ENCODE data around the gene HYI.
"Not testable (repeated sequence)": the region's sequence is repeated elsewhere in the genome, so short reads cannot be mapped to it uniquely, and the experiment has no call there.

HYI gene

GRCh38 chr1:43465505-43466067, 11.9 kb upstream of the HYI start:
- H3K4me1 ChIP-seq (ENCODE audit: control insufficient read depth, insufficient read depth, low read length), result no peaks in the 10 kb centered on the region
- no peaks in the 10 kb centered on the region for H3K27me3 ChIP-seq (ENCODE audit: control insufficient read depth, insufficient read depth, low read length, poor library complexity, severe bottlenecking)
- no peak overlapping the region for H3K27ac ChIP-seq (ENCODE audit: insufficient read depth, low read depth, low read length, poor library complexity, severe bottlenecking)
- H3K9me3 ChIP-seq (ENCODE audit: control insufficient read depth, low read length), result no peaks in the 10 kb centered on the region
- WGBS, 2 experiments, result 86 to 88% methylated on average over 3 of the region's 3 CpGs
- no peaks in the 10 kb centered on the region for H3K36me3 ChIP-seq (ENCODE audit: control insufficient read depth, insufficient read depth, low read length)
- no peak overlapping the region for H3K4me3 ChIP-seq (ENCODE audit: insufficient read depth, low read depth, low read length)

- no peaks in the 10 kb centered on the region for H3K27me3 ChIP-seq (ENCODE audit: control insufficient read depth, insufficient read depth, low read length, poor library complexity, severe bottlenecking)
- no peaks in the 10 kb centered on the region for H3K9me3 ChIP-seq (ENCODE audit: control insufficient read depth, low read length)
- no peaks in the 10 kb centered on the region for H3K4me1 ChIP-seq (ENCODE audit: control insufficient read depth, insufficient read depth, low read length)
- H3K4me3 ChIP-seq (ENCODE audit: insufficient read depth, low read depth, low read length), result no peak overlapping the region
- no peaks in the 10 kb centered on the region for H3K36me3 ChIP-seq (ENCODE audit: control insufficient read depth, insufficient read depth, low read length)
- no peak overlapping the region for H3K27ac ChIP-seq (ENCODE audit: insufficient read depth, low read depth, low read length, poor library complexity, severe bottlenecking)
- WGBS, 2 experiments, result 89 to 93% methylated on average over 13 of the region's 13 CpGs
Observed at GRCh38 chr1:43464681-43465504, 11.2 kb upstream of the HYI start.

GRCh38 chr1:43463479-43463878, 9.7 kb upstream of the HYI start:
- H3K4me3 ChIP-seq (ENCODE audit: insufficient read depth, low read depth, low read length), result no peak overlapping the region
- WGBS, 2 experiments, result 93 to 94% methylated on average over 2 of the region's 2 CpGs
- H3K4me1 ChIP-seq (ENCODE audit: control insufficient read depth, insufficient read depth, low read length), result no peaks in the 10 kb centered on the region
- no peaks in the 10 kb centered on the region for H3K36me3 ChIP-seq (ENCODE audit: control insufficient read depth, insufficient read depth, low read length)
- H3K9me3 ChIP-seq (ENCODE audit: control insufficient read depth, low read length), result no peaks in the 10 kb centered on the region
- no peaks in the 10 kb centered on the region for H3K27me3 ChIP-seq (ENCODE audit: control insufficient read depth, insufficient read depth, low read length, poor library complexity, severe bottlenecking)
- no peak overlapping the region for H3K27ac ChIP-seq (ENCODE audit: insufficient read depth, low read depth, low read length, poor library complexity, severe bottlenecking)

- Histone ChIP-seq H3K4me1 (ENCODE audit: control insufficient read depth, insufficient read depth, low read length) (no peaks in the 10 kb centered on the region), H3K27me3 (ENCODE audit: control insufficient read depth, insufficient read depth, low read length, poor library complexity, severe bottlenecking) (no peaks in the 10 kb centered on the region), H3K9me3 (ENCODE audit: control insufficient read depth, low read length) (no peaks in the 10 kb centered on the region), H3K27ac (ENCODE audit: insufficient read depth, low read depth, low read length, poor library complexity, severe bottlenecking) (no peak overlapping the region), H3K36me3 (ENCODE audit: control insufficient read depth, insufficient read depth, low read length) (no peaks in the 10 kb centered on the region), H3K4me3 (ENCODE audit: insufficient read depth, low read depth, low read length) (no peak overlapping the region)
- WGBS, 2 experiments, result 98% methylated on average over 5 of the region's 5 CpGs
Observed at GRCh38 chr1:43460988-43461693, 7.4 kb upstream of the HYI start.

- H3K27ac ChIP-seq (ENCODE audit: insufficient read depth, low read depth, low read length, poor library complexity, severe bottlenecking); H3K4me1 ChIP-seq (ENCODE audit: control insufficient read depth, insufficient read depth, low read length); H3K27me3 ChIP-seq (ENCODE audit: control insufficient read depth, insufficient read depth, low read length, poor library complexity, severe bottlenecking); H3K9me3 ChIP-seq (ENCODE audit: control insufficient read depth, low read length); H3K36me3 ChIP-seq (ENCODE audit: control insufficient read depth, insufficient read depth, low read length); H3K4me3 ChIP-seq (ENCODE audit: insufficient read depth, low read depth, low read length): not testable (repeated sequence)
- 90 to 94% methylated on average over 3 of the region's 3 CpGs for WGBS, 2 experiments
Observed at GRCh38 chr1:43458379-43458778, 4.6 kb upstream of the HYI start.

GRCh38 chr1:43455213-43455889, 1.6 kb upstream of the HYI start:
- Histone ChIP-seq H3K27me3 (ENCODE audit: control insufficient read depth, insufficient read depth, low read length, poor library complexity, severe bottlenecking) (no peaks in the 10 kb centered on the region), H3K27ac (ENCODE audit: insufficient read depth, low read depth, low read length, poor library complexity, severe bottlenecking) (no peak overlapping the region), H3K36me3 (ENCODE audit: control insufficient read depth, insufficient read depth, low read length) (peaks cover 10% of the 10 kb centered on the region), H3K4me3 (ENCODE audit: insufficient read depth, low read depth, low read length) (no peak overlapping the region), H3K9me3 (ENCODE audit: control insufficient read depth, low read length) (no peaks in the 10 kb centered on the region), H3K4me1 (ENCODE audit: control insufficient read depth, insufficient read depth, low read length) (peaks cover 16% of the 10 kb centered on the region)
- 91 to 97% methylated on average over 7 of the region's 7 CpGs for WGBS, 2 experiments

GRCh38 chr1:43454270-43455011, 710 bp upstream of the HYI start:
- Histone ChIP-seq H3K36me3 (ENCODE audit: control insufficient read depth, insufficient read depth, low read length) (peaks cover 10% of the 10 kb centered on the region), H3K4me1 (ENCODE audit: control insufficient read depth, insufficient read depth, low read length) (peaks cover 16% of the 10 kb centered on the region), H3K4me3 (ENCODE audit: insufficient read depth, low read depth, low read length) (peak overlapping the region; percentile 46), H3K9me3 (ENCODE audit: control insufficient read depth, low read length) (no peaks in the 10 kb centered on the region), H3K27ac (ENCODE audit: insufficient read depth, low read depth, low read length, poor library complexity, severe bottlenecking) (no peak overlapping the region), H3K27me3 (ENCODE audit: control insufficient read depth, insufficient read depth, low read length, poor library complexity, severe bottlenecking) (no peaks in the 10 kb centered on the region)
- 72 to 77% methylated on average over 19 of the region's 19 CpGs for WGBS, 2 experiments

GRCh38 chr1:43452789-43453441, 816 bp downstream of the HYI start:
- WGBS, 2 experiments, result 22 to 26% methylated on average over 10 of the region's 10 CpGs
- Histone ChIP-seq H3K4me1 (ENCODE audit: control insufficient read depth, insufficient read depth, low read length) (peaks cover 16% of the 10 kb centered on the region), H3K27ac (ENCODE audit: insufficient read depth, low read depth, low read length, poor library complexity, severe bottlenecking) (peak overlapping the region; percentile 60), H3K36me3 (ENCODE audit: control insufficient read depth, insufficient read depth, low read length) (peaks cover 16% of the 10 kb centered on the region), H3K4me3 (ENCODE audit: insufficient read depth, low read depth, low read length) (peak overlapping the region; percentile 46), H3K9me3 (ENCODE audit: control insufficient read depth, low read length) (no peaks in the 10 kb centered on the region), H3K27me3 (ENCODE audit: control insufficient read depth, insufficient read depth, low read length, poor library complexity, severe bottlenecking) (no peaks in the 10 kb centered on the region)

- Histone ChIP-seq H3K36me3 (ENCODE audit: control insufficient read depth, insufficient read depth, low read length) (peaks cover 26% of the 10 kb centered on the region), H3K27ac (ENCODE audit: insufficient read depth, low read depth, low read length, poor library complexity, severe bottlenecking) (no peak overlapping the region), H3K4me3 (ENCODE audit: insufficient read depth, low read depth, low read length) (no peak overlapping the region), H3K27me3 (ENCODE audit: control insufficient read depth, insufficient read depth, low read length, poor library complexity, severe bottlenecking) (no peaks in the 10 kb centered on the region), H3K9me3 (ENCODE audit: control insufficient read depth, low read length) (no peaks in the 10 kb centered on the region), H3K4me1 (ENCODE audit: control insufficient read depth, insufficient read depth, low read length) (peaks cover 16% of the 10 kb centered on the region)
- 92% methylated on average over 22 of the region's 22 CpGs for WGBS, 2 experiments
Observed at GRCh38 chr1:43451701-43452532, 1.8 kb downstream of the HYI start.

Measured in ectodermal cell (in vitro differentiated cells).